Rectal smooth muscle tissue (tissue), 1 donor: ENCODE results near the gene SGTA.

Experiments used
- H3K27ac ChIP-seq: one replicate; pipeline ENCODE4 v1.7.0; 2013; ENCODE audit warnings: low read depth, low read length, inconsistent platforms
- H3K27me3 ChIP-seq: one replicate; pipeline ENCODE4 v1.7.0; 2013; ENCODE audit warnings: low read length; ENCODE audit not compliant: control insufficient read depth, insufficient read depth
- H3K36me3 ChIP-seq: one replicate; pipeline ENCODE4 v1.7.0; 2013; ENCODE audit warnings: low read length; ENCODE audit not compliant: control insufficient read depth, insufficient read depth
- H3K4me1 ChIP-seq: one replicate; pipeline ENCODE4 v1.7.0; 2013; ENCODE audit warnings: low read length; ENCODE audit not compliant: control insufficient read depth, insufficient read depth
- H3K4me3 ChIP-seq: one replicate; pipeline ENCODE4 v1.7.0; 2013; ENCODE audit warnings: low read length
- H3K9ac ChIP-seq: one replicate; pipeline ENCODE4 v1.7.0; 2013; ENCODE audit warnings: low read length

SGTA gene

DNA sequence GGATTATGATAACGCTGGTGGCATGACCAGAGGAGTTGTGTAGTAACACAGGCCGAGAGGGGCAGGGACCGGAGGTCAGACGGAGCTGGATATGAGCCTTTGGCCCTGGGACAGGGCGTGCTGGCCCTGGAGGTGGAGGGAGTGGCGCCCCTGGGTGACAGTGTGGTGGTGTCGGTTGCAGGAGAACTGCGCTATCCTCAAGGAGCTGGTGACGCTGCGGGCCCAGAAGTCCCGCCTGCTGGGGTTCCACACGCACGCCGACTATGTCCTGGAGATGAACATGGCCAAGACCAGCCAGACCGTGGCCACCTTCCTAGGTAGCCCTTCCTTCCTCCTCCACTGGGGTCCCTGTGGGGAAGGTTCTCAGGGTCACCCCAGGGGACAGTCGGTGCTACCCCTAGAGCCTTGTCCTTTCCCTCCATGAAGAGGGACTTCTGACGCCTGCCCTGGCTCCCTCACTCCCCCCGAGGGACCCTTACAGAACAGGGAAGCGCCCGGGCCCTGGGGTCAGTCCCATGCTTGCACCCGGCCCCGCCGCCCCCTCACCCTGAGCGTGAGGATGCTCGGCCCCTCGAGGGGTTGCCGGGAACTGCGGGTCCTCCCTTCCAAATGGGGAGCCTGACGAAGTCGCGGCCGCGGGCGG is 23.8 kb upstream of the SGTA start:
- H3K4me3 ChIP-seq = no peak overlapping the region
- H3K27me3 ChIP-seq = no peaks in the 10 kb centered on the region
- no peak overlapping the region for H3K27ac ChIP-seq
- H3K4me1 ChIP-seq = no peaks in the 10 kb centered on the region
- no peak overlapping the region for H3K9ac ChIP-seq
- H3K36me3 ChIP-seq = peaks cover 25% of the 10 kb centered on the region

DNA sequence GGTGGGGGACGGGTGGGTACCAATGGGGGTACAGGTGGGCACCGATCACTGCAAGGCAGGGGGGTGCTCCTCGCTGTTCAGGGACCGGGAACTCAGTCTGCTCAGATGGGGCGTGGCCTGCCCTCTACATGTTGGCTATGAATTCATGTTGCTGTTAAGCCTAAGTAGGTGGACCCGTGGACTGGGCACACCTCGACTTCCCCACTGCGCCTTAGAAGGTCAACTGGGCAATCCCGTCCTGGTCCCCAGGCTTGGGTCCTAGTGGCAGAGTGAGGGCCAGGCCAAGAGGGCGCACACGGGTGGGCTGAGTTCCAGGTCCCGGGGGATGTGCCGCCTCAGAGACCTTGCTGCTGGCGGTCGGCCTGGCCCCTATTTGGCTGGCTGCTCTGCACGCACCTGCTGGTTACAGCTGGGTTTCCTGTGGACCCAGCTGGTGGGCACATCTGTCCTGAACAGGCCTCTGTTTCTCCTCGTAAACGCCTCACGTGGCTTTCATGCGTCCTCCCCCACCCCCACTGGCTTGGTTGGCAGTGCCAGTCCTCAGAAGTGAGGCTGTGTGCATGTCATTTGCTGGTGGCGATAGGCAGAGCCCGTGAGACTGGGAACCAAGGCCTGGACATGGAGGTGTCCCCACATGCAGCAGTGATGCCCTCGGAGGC is 23.0 kb upstream of the SGTA start:
- Histone ChIP-seq H3K27me3 (no peaks in the 10 kb centered on the region), H3K27ac (no peak overlapping the region), H3K36me3 (peaks cover 28% of the 10 kb centered on the region), H3K4me1 (no peaks in the 10 kb centered on the region), H3K9ac (no peak overlapping the region), H3K4me3 (no peak overlapping the region)

DNA sequence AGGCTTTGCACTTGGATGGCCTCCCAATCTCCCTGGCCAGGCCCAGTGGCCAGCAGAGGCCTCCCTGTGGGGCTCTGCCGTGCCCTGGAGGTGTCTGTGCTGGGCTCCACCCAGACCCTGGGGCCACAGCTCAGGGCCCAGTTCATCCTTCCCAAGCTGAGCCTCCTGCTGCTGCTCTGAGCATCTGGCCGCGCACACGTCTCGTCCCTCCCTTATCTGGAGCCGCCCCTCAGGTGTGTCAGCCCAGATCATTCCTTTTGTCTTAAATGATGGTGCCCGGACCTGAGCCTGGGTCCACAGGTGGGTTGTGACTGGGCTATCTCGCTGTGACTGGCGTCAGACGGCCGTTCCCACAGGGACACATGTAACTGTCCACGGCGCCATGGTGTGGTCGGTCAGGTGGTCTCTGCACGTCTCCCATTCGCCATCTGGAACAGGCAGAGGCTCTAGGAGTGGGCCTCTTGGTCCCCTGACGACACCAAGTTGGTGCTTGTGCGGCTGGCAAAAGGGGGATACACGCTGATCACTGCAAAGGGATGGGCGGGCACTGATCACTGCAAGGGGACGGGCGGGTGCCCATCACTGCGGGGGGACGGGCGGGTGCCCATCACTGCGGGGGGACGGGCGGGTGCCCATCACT is 22.3 kb upstream of the SGTA start:
- Histone ChIP-seq H3K36me3 (peaks cover 33% of the 10 kb centered on the region), H3K4me3 (no peak overlapping the region), H3K4me1 (no peaks in the 10 kb centered on the region), H3K9ac (no peak overlapping the region), H3K27me3 (no peaks in the 10 kb centered on the region), H3K27ac (no peak overlapping the region)

DNA sequence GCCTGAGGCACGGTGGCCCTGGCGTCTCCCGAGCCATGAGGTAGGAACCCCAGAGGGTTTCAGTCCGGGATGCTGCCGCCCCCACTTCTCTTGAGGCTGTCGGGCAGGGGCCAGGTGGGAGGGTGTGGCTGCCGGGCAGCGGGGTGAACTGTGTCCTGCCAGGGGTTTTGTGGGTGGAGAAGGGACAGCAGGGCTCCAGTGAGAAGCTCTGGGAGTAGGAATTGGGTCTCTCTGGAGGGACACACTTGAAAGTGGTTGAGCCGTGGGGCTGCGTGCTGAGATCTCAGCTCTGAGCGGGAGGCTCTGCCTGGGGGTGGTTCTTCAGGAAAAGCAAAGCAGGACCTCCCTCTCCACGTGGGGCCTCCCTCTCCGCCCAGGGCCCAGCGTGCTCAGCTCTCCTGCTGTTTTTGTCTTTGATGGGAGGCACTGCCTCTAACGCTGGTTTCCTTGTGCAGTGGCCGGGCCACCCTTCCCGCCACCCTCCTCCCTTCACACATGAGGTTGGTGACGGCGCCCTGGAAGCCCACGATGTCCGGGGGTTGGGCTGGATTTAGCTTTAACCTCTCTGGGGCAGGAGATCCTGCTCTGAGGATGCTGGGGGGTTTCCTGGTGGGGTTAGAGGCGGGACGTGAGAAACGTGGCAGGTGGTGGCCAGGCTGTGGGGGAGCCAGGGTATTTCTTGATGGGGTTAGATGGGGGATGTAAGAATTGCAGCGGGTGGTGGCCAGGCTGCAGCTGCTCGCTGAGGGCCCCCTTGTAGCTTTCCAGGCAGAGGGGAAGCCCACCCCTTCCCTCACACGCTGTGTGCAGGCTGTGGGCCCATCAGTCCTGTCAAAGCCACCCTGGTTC is 21.3 kb upstream of the SGTA start:
- no peak overlapping the region for H3K9ac ChIP-seq
- no peaks in the 10 kb centered on the region for H3K4me1 ChIP-seq
- peaks cover 31% of the 10 kb centered on the region for H3K36me3 ChIP-seq
- H3K27me3 ChIP-seq = no peaks in the 10 kb centered on the region
- H3K27ac ChIP-seq = no peak overlapping the region
- H3K4me3 ChIP-seq = no peak overlapping the region

DNA sequence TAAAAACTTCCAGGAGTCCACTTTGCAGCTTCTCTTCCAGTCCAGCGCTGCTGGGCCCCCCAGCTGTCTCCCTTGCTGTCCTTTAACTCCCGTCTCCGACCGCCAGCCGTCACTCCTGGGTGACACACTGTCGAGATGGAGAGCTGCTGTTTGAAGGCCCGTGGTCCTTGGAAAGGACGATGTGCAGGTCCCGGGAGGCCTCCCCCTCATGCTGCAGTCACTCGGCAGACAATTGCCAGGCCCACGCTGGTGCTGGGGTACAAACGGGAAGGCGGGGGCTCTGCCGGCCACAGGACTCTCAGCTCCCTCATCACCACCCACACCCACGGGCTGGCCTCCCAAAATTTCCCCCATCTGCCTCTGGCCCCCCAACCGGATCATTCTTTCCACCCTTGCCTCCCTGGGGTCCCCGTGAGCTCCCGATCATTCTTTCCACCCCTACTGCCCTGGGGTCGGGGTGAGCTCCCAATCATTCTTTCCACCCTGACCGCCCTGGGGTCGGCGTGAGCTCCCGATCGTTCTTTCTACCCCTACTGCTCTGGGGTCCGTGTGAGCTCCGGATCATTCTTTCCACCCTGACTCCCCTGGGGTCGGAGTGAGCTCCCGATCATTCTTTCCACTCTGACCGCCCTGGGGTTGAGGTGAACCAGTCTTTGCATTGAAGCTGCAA is 20.5 kb upstream of the SGTA start:
- no peak overlapping the region for H3K9ac ChIP-seq

DNA sequence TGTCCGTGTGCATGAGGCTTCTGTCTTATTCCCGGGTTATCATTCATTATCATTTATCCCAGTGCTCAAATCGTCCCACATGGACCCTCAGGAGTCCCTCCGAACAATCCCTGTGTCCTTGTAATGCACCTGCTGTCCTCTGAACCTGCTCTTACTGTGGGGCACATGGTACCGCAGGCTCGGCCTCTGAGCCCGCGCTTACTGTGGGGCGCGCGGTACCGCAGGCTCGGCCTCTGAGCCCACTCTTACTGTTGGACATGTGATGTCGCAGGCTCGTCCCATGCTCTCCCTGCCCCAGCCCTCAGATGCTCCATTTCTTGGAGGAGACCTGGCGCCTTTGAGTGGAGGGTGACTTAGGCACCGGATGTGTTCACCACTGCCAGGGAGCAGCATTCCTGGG is 19.8 kb upstream of the SGTA start:
- Histone ChIP-seq H3K4me1 (no peaks in the 10 kb centered on the region), H3K36me3 (peaks cover 27% of the 10 kb centered on the region), H3K4me3 (no peak overlapping the region), H3K27me3 (no peaks in the 10 kb centered on the region), H3K9ac (no peak overlapping the region), H3K27ac (no peak overlapping the region)

More for the DNA sequence above, 20.5 kb upstream of the SGTA start:
- Histone ChIP-seq H3K4me1 (no peaks in the 10 kb centered on the region), H3K36me3 (peaks cover 26% of the 10 kb centered on the region), H3K27me3 (no peaks in the 10 kb centered on the region), H3K4me3 (no peak overlapping the region), H3K27ac (no peak overlapping the region)

DNA sequence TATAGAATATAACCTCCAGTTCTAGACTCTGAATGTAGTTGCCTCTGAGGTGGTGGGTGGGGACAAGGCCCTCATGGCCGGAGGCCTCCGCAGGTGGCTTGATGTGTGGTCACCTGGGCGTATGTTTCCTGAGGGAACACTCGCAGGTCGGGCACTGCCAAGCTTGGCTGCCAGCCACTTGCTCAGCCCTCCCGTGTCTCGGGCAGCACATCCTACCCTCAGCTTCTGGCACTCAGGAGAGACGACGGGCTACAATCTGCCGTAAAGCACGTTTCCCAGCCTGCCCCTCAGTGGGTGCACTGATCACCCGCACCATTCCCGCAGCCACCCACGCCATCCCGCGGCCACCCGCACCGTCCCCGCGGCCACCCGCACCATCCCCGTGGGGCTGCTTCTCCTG is 17.4 kb upstream of the SGTA start:
- no peak overlapping the region for H3K9ac ChIP-seq
- no peaks in the 10 kb centered on the region for H3K27me3 ChIP-seq
- H3K27ac ChIP-seq = no peak overlapping the region
- peaks cover 20% of the 10 kb centered on the region for H3K36me3 ChIP-seq
- no peak overlapping the region for H3K4me3 ChIP-seq
- H3K4me1 ChIP-seq = no peaks in the 10 kb centered on the region

DNA sequence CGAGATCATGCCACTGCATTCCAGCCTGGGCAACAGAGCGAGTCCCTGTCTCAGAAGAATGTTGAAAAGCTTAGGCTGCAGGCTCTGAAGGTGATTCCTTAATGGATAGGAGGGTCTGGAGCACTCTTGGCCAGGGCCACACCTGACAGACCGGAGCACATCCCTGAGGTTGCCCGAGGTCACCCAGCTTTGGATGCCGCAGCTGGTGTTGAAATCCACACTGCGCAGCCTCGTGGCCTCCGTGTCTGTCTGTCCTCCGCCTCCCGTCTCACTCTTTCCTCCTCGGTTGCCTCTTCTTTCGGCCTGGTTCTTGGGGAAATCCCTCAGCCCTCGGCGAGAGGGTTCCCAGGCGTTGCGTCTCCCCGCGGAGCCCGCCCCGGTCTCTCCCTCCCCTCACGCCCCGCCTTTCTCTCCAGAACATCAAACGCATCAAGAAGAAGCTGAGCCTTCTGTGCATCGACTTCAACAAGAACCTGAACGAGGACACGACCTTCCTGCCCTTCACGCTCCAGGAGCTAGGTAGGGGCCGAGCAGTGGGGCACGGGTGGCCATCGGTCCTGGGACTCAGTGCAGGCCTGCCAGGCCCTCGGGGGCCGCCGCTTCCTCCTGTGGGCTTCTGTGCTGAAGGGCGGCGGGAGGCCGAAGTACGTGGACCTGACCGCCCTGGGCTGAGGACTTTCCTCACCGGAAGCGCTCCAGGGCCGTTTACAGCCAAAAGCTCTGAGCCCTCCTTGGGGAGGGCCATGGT is 16.4 kb upstream of the SGTA start:
- Histone ChIP-seq H3K27me3 (no peaks in the 10 kb centered on the region), H3K36me3 (peaks cover 14% of the 10 kb centered on the region), H3K4me1 (no peaks in the 10 kb centered on the region), H3K4me3 (no peak overlapping the region), H3K9ac (no peak overlapping the region), H3K27ac (no peak overlapping the region)

DNA sequence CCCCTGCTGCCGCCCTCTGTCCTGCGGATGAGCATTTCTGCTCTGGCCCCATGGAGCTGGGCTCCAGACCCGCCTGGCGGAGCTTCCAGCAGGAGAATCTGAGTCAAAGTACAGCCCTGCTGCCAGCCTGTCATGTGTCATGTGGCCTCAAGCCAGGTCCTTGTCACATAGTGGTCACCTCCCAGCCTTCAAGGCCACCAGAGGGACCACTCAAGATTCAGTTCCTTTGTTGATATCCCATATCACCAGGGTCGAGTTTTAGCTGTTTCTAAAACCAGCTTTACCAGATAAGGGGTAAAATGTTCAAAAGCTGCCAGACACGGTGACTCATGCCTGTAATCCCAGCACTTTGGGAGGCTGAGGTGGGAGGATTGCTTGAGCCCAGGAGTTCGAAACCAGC is 15.7 kb upstream of the SGTA start:
- H3K27me3 ChIP-seq = no peaks in the 10 kb centered on the region
- no peaks in the 10 kb centered on the region for H3K4me1 ChIP-seq
- H3K4me3 ChIP-seq = no peak overlapping the region
- H3K36me3 ChIP-seq = peaks cover 14% of the 10 kb centered on the region
- no peak overlapping the region for H3K9ac ChIP-seq
- H3K27ac ChIP-seq = no peak overlapping the region

DNA sequence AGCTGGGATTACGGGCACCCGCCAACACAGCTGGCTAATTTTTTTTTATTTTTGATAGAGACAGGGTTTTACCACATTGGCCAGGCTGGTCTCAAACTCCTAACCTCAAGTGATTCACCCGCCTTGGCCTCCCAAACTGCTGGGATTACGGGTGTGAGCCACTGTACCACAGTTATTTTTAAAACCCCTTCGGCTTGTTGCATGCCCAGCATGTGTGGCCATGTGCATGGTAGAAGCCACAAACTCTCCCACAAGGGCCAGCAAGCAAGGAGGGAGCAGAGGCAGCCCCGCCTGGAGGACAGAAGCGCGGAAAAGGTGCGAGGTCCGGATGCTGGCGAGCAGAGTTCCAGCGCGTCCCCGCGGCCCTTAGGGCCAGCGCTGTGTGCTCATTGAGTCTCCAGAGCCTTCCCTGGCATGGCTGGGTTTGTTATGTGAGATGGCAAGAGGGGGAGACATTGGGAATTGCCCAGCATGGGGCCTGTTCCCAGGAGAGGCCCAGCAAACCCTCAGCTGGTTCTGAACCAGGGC is 15.1 kb upstream of the SGTA start:
- Histone ChIP-seq H3K36me3 (peaks cover 14% of the 10 kb centered on the region), H3K4me1 (no peaks in the 10 kb centered on the region), H3K27me3 (no peaks in the 10 kb centered on the region), H3K9ac (no peak overlapping the region), H3K27ac (no peak overlapping the region), H3K4me3 (no peak overlapping the region)

DNA sequence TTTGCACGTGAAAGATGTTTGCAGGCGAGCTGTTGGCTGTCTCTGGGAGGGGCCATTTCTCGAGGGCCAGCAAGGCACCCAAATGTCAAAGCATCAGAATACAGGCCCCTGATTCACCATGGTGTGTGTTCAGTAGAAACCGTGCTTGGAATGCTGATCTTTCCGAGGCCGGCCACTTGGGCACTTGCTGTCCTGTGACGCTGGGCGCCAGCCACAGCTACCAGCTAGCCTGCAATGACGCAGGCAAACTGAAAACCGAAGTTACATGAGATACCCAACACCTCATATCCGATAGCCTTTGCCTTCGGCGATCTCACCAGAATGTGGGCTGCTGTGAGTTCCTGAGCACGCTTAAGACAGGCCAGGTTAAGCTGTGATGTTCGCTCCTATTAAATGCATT is 14.2 kb upstream of the SGTA start:
- no peaks in the 10 kb centered on the region for H3K4me1 ChIP-seq
- H3K27ac ChIP-seq = no peak overlapping the region
- peaks cover 14% of the 10 kb centered on the region for H3K36me3 ChIP-seq

More for the DNA sequence above, 14.2 kb upstream of the SGTA start:
- no peak overlapping the region for H3K9ac ChIP-seq
- no peak overlapping the region for H3K4me3 ChIP-seq
- no peaks in the 10 kb centered on the region for H3K27me3 ChIP-seq
